Colonic mucosa (tissue), 4 donors: ENCODE measurements around the gene FN3KRP. TPM values are rescaled to one million over a fixed set of nuclear protein-coding genes. Genes with fewer than 3 reads are reported as not detected.
"Not testable (repeated sequence)": the region's sequence is repeated elsewhere in the genome, so short reads cannot be mapped to it uniquely, and the experiment has no call there.

Experiments
- DNase-seq: peaks from one replicate; pipeline ENCODE4 v3.0.0-alpha.2; 2020
- H3K27ac ChIP-seq: fragments of 200-600 bp; one replicate; pipeline ENCODE4 v1.8.0; 2021
- H3K27me3 ChIP-seq: fragments of 200-600 bp; one replicate; pipeline ENCODE4 v1.8.0; 2021
- H3K36me3 ChIP-seq: fragments of 200-600 bp; one replicate; pipeline ENCODE4 v1.8.0; 2021
- H3K4me1 ChIP-seq: fragments of 200-600 bp; one replicate; pipeline ENCODE4 v1.8.0; 2021; ENCODE audit warnings: mild to moderate bottlenecking
- H3K4me3 ChIP-seq: fragments of 200-600 bp; one replicate; pipeline ENCODE4 v1.8.0; 2021
- H3K9ac ChIP-seq, 2 donors: one replicate each; pipeline ENCODE4 v1.7.0; 2013; ENCODE audit warnings: control low read depth in 2 of 2, low read depth in 2 of 2, low read length in 2 of 2
- H3K9me3 ChIP-seq: fragments of 200-600 bp; one replicate; pipeline ENCODE4 v1.8.0; 2021
- intact Hi-C: fragments of 100-400 bp; cut with DNase I; formaldehyde crosslinking; loops from one replicate; pipeline ENCODE4 v1.14.1; 2022
- total RNA-seq, 2 donors: library from RNA; stranded (reverse); fragmentation: NEBNext Ultra II Directional in 1 of 2; extraction: Animal tissue kit (Norgen Biotek cat#: 25700) in 1 of 2; gene quantifications; one replicate each; pipeline ENCODE4 v1.2.1, GENCODE V29; 2021
- TF ChIP-seq, protein P1 (sequence below): fragments of 200-600 bp; IDR thresholded peaks from one replicate; pipeline ENCODE4 v1.8.0; 2022; ENCODE audit warnings: antibody characterized with exemption, mild to moderate bottlenecking
- donor health status: healthy.
- donor health status: DM: no; HTN: no; CAD: no.
- donor health status: DM: no; HTN: no; CAD: no.

FN3KRP gene
- total RNA-seq, 2 donors from 2014 or later, result 34.4 to 52.5 TPM

DNA sequence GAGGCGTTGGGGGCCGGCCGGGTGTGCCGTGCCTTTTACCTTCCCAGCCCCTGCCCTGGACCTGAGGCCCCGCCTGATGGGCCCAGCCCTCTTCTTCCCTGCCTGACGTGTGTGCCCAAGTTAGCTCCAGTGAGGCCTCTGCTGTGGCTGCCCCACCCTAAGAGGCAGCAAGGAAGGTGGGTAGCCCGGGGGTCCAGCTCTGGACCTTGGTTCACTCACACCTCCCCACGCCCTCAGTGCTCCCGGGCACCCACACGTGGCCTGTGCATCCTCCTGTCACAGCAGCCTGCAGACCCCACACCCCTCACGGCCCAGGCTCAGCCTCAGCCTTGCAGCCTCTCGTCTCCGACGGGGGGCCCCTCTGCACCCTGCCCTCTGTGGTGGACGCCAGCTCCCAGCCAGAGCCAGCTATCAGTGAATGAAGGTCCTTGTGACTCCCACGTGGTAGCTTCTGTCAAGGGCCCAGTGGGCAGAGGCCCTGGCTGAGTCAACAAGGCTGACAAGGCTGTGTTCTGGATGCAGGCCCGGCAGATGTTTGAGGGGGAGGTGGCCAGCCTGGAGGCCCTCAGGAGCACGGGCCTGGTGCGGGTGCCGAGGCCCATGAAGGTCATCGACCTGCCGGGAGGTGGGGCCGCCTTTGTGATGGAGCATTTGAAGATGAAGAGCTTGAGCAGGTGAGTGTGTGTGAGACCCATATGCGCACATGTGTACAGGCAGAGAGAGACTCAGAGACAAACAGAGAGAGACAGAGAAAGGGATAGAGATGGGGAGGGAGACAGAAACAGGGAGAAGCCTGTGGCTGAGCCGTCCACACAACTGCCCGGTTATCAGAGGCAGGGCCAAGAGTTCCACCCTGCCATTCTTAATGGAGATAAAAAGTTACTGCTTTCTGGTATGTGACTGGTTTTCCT, 21.7 kb downstream of the FN3KRP start:
- Histone ChIP-seq H3K27ac (no peak overlapping the region), H3K9me3 (no peaks in the 10 kb centered on the region), H3K4me1 (no peaks in the 10 kb centered on the region), H3K9ac (no peak overlapping the region), H3K4me3 (no peak overlapping the region), H3K27me3 (no peaks in the 10 kb centered on the region), H3K36me3 (peaks cover 5% of the 10 kb centered on the region)
- intact Hi-C loops, result no loop called here
- no peak for DNase-seq
- TF ChIP-seq, protein P1, sequence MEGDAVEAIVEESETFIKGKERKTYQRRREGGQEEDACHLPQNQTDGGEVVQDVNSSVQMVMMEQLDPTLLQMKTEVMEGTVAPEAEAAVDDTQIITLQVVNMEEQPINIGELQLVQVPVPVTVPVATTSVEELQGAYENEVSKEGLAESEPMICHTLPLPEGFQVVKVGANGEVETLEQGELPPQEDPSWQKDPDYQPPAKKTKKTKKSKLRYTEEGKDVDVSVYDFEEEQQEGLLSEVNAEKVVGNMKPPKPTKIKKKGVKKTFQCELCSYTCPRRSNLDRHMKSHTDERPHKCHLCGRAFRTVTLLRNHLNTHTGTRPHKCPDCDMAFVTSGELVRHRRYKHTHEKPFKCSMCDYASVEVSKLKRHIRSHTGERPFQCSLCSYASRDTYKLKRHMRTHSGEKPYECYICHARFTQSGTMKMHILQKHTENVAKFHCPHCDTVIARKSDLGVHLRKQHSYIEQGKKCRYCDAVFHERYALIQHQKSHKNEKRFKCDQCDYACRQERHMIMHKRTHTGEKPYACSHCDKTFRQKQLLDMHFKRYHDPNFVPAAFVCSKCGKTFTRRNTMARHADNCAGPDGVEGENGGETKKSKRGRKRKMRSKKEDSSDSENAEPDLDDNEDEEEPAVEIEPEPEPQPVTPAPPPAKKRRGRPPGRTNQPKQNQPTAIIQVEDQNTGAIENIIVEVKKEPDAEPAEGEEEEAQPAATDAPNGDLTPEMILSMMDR, result no peak

DNA sequence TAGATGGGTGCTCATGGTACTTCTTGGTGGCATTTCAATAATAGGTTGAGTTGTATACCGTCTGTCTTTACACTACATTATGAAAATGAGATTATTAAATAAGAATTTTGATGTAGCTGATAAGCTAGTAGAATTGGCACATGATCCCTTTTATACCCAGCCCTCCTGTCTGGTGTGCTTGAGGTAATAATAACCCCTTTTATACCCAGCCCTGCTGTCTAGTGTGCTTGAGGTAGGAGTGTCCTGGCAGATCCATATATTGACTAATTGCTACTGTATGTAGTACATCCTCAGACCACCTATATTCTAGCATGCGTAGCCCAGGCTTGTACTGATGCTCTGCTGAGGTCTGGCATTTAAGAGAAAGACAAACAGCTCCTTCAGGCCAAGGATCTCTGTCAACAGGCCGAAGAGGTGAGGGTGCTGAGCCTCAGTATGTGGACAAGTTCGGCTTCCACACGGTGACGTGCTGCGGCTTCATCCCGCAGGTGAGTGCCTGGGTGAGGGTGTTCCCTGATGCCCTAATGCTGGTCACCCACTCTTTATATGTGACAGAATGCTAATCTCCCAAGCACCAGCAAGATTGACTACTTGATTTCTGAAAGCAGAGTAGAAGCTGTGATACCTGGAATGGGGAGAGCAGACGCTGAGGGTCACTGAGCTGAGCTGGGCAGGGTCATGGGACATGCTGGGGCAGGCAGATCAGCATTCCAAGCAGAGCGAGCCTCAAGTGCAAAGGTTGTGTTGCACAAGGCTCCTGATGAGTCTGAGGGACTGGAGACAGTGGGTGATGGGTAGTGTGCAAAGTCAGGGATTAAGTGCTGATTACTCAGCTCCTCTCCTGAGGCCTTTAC, 24.6 kb downstream of the FN3KRP start:
- H3K9ac ChIP-seq, result no peak overlapping the region
- no peak for DNase-seq
- no peak overlapping the region for H3K4me3 ChIP-seq
- H3K9me3 ChIP-seq, result no peaks in the 10 kb centered on the region
- H3K27me3 ChIP-seq, result no peaks in the 10 kb centered on the region
- peaks cover 5% of the 10 kb centered on the region for H3K36me3 ChIP-seq
- no peaks in the 10 kb centered on the region for H3K4me1 ChIP-seq
- TF ChIP-seq, protein P1, result no peak
- H3K27ac ChIP-seq, result no peak overlapping the region
- intact Hi-C loops, result no loop called here

DNA sequence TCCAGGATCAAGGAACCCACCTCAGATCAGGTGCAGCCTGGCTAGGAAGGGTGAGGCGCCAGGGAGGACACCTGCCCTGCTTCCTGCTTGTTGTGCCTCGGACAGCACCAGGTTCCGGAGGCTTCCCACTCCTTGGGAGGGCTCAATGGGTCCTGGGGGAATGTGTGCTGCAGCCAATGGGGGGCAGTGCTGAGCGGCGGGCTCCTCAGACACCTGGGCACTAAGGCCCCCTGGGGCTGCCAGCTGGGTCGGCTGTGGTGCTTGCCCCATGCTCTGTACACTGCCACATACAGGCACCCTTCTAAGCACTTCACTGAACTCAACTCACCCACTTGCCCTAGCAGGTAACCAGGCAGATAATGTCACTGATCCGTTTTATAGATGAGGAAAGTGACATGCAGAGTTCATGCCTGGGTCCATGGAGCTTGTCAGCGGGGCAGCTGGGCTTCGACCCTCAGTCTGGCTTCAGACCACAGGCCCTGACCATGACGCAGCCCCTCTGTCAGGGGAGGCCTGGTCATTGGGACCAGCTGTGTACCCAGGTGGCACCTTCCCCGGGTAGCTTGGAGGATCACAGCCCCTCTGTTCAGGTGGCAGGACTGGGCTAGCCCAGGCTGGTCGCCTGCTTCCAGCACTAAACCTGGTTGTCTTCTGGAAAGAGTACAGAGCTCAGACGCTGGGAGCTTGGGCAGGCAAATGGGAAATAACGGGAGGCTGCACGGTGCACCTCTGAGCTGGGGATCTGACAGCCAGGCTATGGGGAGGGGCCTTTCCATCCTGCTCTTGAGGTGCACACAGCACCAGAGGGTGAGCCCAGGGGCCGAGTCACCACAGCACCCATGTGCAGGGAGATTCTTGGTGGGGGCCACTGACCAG, 27.1 kb downstream of the FN3KRP start:
- TF ChIP-seq, protein P1, result no peak
- H3K9ac ChIP-seq, result no peak overlapping the region
- H3K36me3 ChIP-seq, result peaks cover 5% of the 10 kb centered on the region

GRCh38 chr17:82744736-82745135, 28.2 kb downstream of the FN3KRP start:
- H3K36me3 ChIP-seq, H3K4me3 ChIP-seq, H3K4me1 ChIP-seq, DNase-seq, H3K9ac ChIP-seq, intact Hi-C loops, H3K9me3 ChIP-seq, H3K27ac ChIP-seq, H3K27me3 ChIP-seq: not testable (repeated sequence)

More for the DNA sequence above, 27.1 kb downstream of the FN3KRP start:
- no peak overlapping the region for H3K4me3 ChIP-seq
- DNase-seq, result no peak
- H3K9me3 ChIP-seq, result no peaks in the 10 kb centered on the region
- H3K4me1 ChIP-seq, result no peaks in the 10 kb centered on the region
- intact Hi-C loops, result no loop called here
- H3K27me3 ChIP-seq, result no peaks in the 10 kb centered on the region
- H3K27ac ChIP-seq, result no peak overlapping the region

DNA sequence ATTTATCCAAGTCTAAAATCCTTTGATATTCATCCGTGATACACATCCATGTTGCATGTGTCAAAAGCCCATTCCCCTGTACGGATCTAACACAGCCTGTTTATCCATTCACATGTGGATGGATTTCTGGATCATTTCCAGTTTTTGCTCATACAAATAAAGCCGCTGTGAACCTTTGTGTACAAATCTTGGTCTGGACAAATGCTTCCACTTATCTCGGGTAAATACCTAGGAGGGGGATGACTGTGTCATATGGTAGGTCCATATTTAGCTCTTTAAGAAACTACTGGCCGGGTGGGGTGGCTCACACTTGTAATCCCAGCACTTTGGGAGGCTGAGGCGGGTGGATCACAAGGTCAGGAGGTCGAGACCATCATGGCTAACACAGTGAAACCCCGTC, 29.0 kb downstream of the FN3KRP start:
- TF ChIP-seq, protein P1, result no peak
- no peak for DNase-seq
- Histone ChIP-seq H3K9ac (no peak overlapping the region), H3K9me3 (no peaks in the 10 kb centered on the region), H3K4me1 (no peaks in the 10 kb centered on the region), H3K4me3 (no peak overlapping the region), H3K27ac (no peak overlapping the region), H3K36me3 (peaks cover 1% of the 10 kb centered on the region), H3K27me3 (no peaks in the 10 kb centered on the region)
- intact Hi-C loops, result no loop called here
